DND-41 (cell line): ENCODE measurements around the gene ATPAF1.

Experiments
- ATAC-seq: fragments of 200-7000 bp; cut with Tn5 transposase; 3 replicates; pipeline ENCODE4 v1.9.1; 2021; ENCODE audit warnings: low read depth; ENCODE audit not compliant: insufficient read depth
- DNase-seq: peaks from one replicate; pipeline ENCODE4 v3.0.0-alpha.2; 2020
- H2AFZ ChIP-seq: 2 replicates; pipeline ENCODE4 v1.6.0; 2012; ENCODE audit warnings: low read depth, low read length
- H3K27ac ChIP-seq: 2 replicates; pipeline ENCODE4 v1.5.1; 2012; ENCODE audit warnings: low read length, inconsistent platforms
- H3K27me3 ChIP-seq: fragments of 200-600 bp; sonication (generic); 2 replicates; pipeline ENCODE4 v1.6.0; 2012; ENCODE audit warnings: low read length, mild to moderate bottlenecking, inconsistent platforms; ENCODE audit not compliant: insufficient read depth, poor library complexity
- H3K36me3 ChIP-seq: 2 replicates; pipeline ENCODE4 v1.5.1; 2012; ENCODE audit warnings: low read length, inconsistent platforms; ENCODE audit not compliant: insufficient read depth
- H3K4me1 ChIP-seq: 2 replicates; pipeline ENCODE4 v1.5.1; 2012; ENCODE audit warnings: mild to moderate bottlenecking, low read length; ENCODE audit not compliant: insufficient read depth
- H3K4me2 ChIP-seq: 2 replicates; pipeline ENCODE4 v1.6.0; 2012; ENCODE audit warnings: mild to moderate bottlenecking, moderate library complexity, low read length, inconsistent platforms; ENCODE audit not compliant: insufficient read depth
- H3K4me3 ChIP-seq, 2 experiments: fragments of 200-600 bp in 1 of 2; shearing (Covaris generic) in 1 of 2; 2 replicates each; pipeline ENCODE4 v1.5.1; 2012 to 2016; ENCODE audit warnings: inconsistent platforms in 2 of 2, low read length in 2 of 2, mild to moderate bottlenecking in 2 of 2, low read depth in 1 of 2, moderate library complexity in 1 of 2
- H3K79me2 ChIP-seq: 2 replicates; pipeline ENCODE4 v1.6.0; 2012; ENCODE audit warnings: low read length, inconsistent platforms; ENCODE audit not compliant: insufficient read depth
- H3K9ac ChIP-seq: 2 replicates; pipeline ENCODE4 v1.6.0; 2012; ENCODE audit warnings: low read depth, mild to moderate bottlenecking, inconsistent platforms, low read length, moderate library complexity
- H3K9me3 ChIP-seq: 2 replicates; pipeline ENCODE4 v1.5.1; 2012; ENCODE audit warnings: low read length, moderate library complexity, mild to moderate bottlenecking, inconsistent platforms; ENCODE audit not compliant: insufficient read depth, severe bottlenecking
- H4K20me1 ChIP-seq: 2 replicates; pipeline ENCODE4 v1.6.0; 2012; ENCODE audit warnings: low read length; ENCODE audit not compliant: insufficient read depth
- CTCF ChIP-seq: IDR thresholded peaks from 2 replicates; pipeline ENCODE4 v1.5.1; 2012; ENCODE audit warnings: borderline replicate concordance, low read length, moderate library complexity, mild to moderate bottlenecking; ENCODE audit not compliant: poor library complexity, severe bottlenecking; ENCODE audit errors: extremely low read depth
- EZH2 ChIP-seq: IDR thresholded peaks from 3 replicates; pipeline ENCODE4 v1.6.1; 2012; ENCODE audit warnings: borderline replicate concordance, low read depth, mild to moderate bottlenecking, moderate library complexity, low read length, inconsistent platforms; ENCODE audit not compliant: severe bottlenecking

Gene ATPAF1

GRCh38 chr1:46617108-46617800 lies 50.9 kb downstream of the ATPAF1 start:
- no peak for TF ChIP-seq CTCF
- no peak for TF ChIP-seq EZH2
- H3K9me3 ChIP-seq: no peaks in the 10 kb centered on the region

GRCh38 chr1:46616277-46617107 lies 51.7 kb downstream of the ATPAF1 start, which contains the start of gene MOB3C:
Gene MOB3C (minus strand): TSS chr1:46616811. CDS start chr1:46613321, 3,490 bp downstream.
- Histone ChIP-seq H3K4me2 (peak within 1 kb of the TSS; percentile 96), H3K4me3 (peak within 1 kb of the TSS; percentile 47 to 78), H2AFZ (peak within 1 kb of the TSS; percentile 92), H3K9me3 (no peaks in the 10 kb centered on the region), H3K9ac (peak within 1 kb of the TSS; percentile 65), H3K27me3 (peaks cover 4% of the 10 kb centered on the region), H3K79me2 (no peaks in the 10 kb centered on the region), H3K4me1 (peaks cover 20% of the 10 kb centered on the region), H4K20me1 (no peaks in the 10 kb centered on the region), H3K36me3 (no peaks in the 10 kb centered on the region), H3K27ac (peak within 1 kb of the TSS; percentile 71)
- peak; percentile 77 for DNase-seq
- peak; percentile 47 for TF ChIP-seq EZH2
- no peak for TF ChIP-seq CTCF
- ATAC-seq: peak; percentile 86

More at GRCh38 chr1:46617108-46617800, 50.9 kb downstream of the ATPAF1 start:
- Histone ChIP-seq H3K4me1 (peaks cover 20% of the 10 kb centered on the region), H4K20me1 (no peaks in the 10 kb centered on the region), H2AFZ (peak overlapping the region; percentile 92), H3K27me3 (peaks cover 4% of the 10 kb centered on the region), H3K79me2 (no peaks in the 10 kb centered on the region), H3K4me3 (peak overlapping the region; percentile 47 to 78; a peak in 3 of 4 replicates), H3K4me2 (peak overlapping the region; percentile 96), H3K9ac (peak overlapping the region; percentile 65), H3K27ac (no peak overlapping the region), H3K36me3 (no peaks in the 10 kb centered on the region)
- ATAC-seq (no peak), DNase-seq (no peak)

GRCh38 chr1:46615735-46616134 lies 52.4 kb downstream of the ATPAF1 start:
- Histone ChIP-seq H3K79me2 (no peaks in the 10 kb centered on the region), H3K27ac (peak overlapping the region; percentile 71), H3K9me3 (no peaks in the 10 kb centered on the region), H3K4me1 (peaks cover 20% of the 10 kb centered on the region), H2AFZ (peak overlapping the region; percentile 92), H3K4me2 (peak overlapping the region; percentile 96), H3K4me3 (peak overlapping the region; percentile 47 to 78), H3K9ac (peak overlapping the region; percentile 65), H4K20me1 (no peaks in the 10 kb centered on the region), H3K36me3 (no peaks in the 10 kb centered on the region), H3K27me3 (peaks cover 4% of the 10 kb centered on the region)
- TF ChIP-seq EZH2 (no peak), CTCF (no peak)
- peak; percentile 35 for DNase-seq
- ATAC-seq: peak; percentile 17; the same call in 2 of the 3 replicates
